K562 (cell line): ENCODE data around the gene RYR1. TPM values are rescaled to one million over a fixed set of nuclear protein-coding genes. Genes with fewer than 3 reads are reported as not detected.
A peak's percentile ranks its signal among the peaks of the same experiment; 100 is the strongest.

Experiments
- ATAC-seq: fragments of 200-7000 bp; cut with Tn5 transposase; 3 replicates; pipeline ENCODE4 v1.9.1; 2020; ENCODE audit warnings: moderate library complexity
- BruUV-seq: library from RNA; stranded (reverse); fragments of 400-500 nt; replicated peaks from 2 replicates; lab custom pipeline; 2021; lab: Mats Ljungman, UMichigan
- CTCF ChIA-PET: fragments of 300-600 bp; formaldehyde crosslinking; extraction: SDS; loops from one replicate; lab custom pipeline; 2021; ENCODE audit warnings: low intra/inter-chr PET ratio; lab: Yijun Ruan, JAX
- POLR2A ChIA-PET: fragments of 300-600, 350-650 bp; sonication (Branson Sonifier 250); formaldehyde crosslinking; extraction: SDS; loops from one replicate; lab custom pipeline; 2021; ENCODE audit warnings: antibody characterized with exemption, inconsistent platforms; lab: Yijun Ruan, JAX
- DNase-seq, 4 experiments: peaks; one replicate each; pipeline versions ENCODE4 v3.0.0 to v3.0.0-alpha.2; 2011 to 2018; ENCODE audit warnings: low spot score in 3 of 4, mixed read lengths in 3 of 4; ENCODE audit errors: extremely low read depth in 1 of 4
- FAIRE-seq: peaks from 2 replicates; lab custom pipeline; 2011; peaks lifted over from hg19 to GRCh38; lab: Jason Lieb, UNC
- H2AFZ ChIP-seq: 2 replicates; pipeline ENCODE4 v1.6.0; 2011; ENCODE audit warnings: low read depth, low read length, control low read depth, inconsistent platforms
- H3K27ac ChIP-seq: fragments of 200-600 bp; 3 replicates; pipeline ENCODE4 v1.8.0; 2011; ENCODE audit warnings: low read depth, mild to moderate bottlenecking, control low read depth, inconsistent platforms, low read length, moderate library complexity, mixed read lengths; ENCODE audit errors: extremely low read depth
- H3K27me3 ChIP-seq, 2 experiments: fragments of 300-600 bp in 1 of 2; 2 replicates in 1 of 2; 3 replicates in 1 of 2; pipeline versions ENCODE4 v1.6.0 to v1.8.0; 2011; ENCODE audit warnings: inconsistent platforms in 2 of 2, low read length in 2 of 2, mild to moderate bottlenecking in 1 of 2, mixed read lengths in 1 of 2, moderate library complexity in 1 of 2; ENCODE audit not compliant: control insufficient read depth in 2 of 2, insufficient read depth in 2 of 2
- H3K36me3 ChIP-seq: fragments of 300-600 bp; 3 replicates; pipeline ENCODE4 v1.8.0; 2011; ENCODE audit warnings: mild to moderate bottlenecking, low read length, inconsistent platforms; ENCODE audit not compliant: control insufficient read depth, insufficient read depth
- H3K4me1 ChIP-seq, 2 experiments: fragments of 200-600 bp in 1 of 2; replicated peaks in 1 of 2; 2 replicates in 1 of 2; 3 replicates in 1 of 2; pipeline versions ENCODE4 v1.5.1 to v1.8.0; 2011; ENCODE audit warnings: inconsistent platforms in 2 of 2, low read length in 2 of 2, mild to moderate bottlenecking in 1 of 2, mixed read lengths in 1 of 2, moderate library complexity in 1 of 2; ENCODE audit not compliant: control insufficient read depth in 2 of 2, insufficient read depth in 2 of 2
- H3K4me2 ChIP-seq: 2 replicates; pipeline ENCODE4 v1.6.1; 2011; ENCODE audit warnings: low read length, control low read depth, inconsistent platforms, mixed read lengths; ENCODE audit not compliant: insufficient read depth
- H3K4me3 ChIP-seq: fragments of 200-600 bp; sonication (generic), shearing (Covaris generic); 2 replicates; pipeline ENCODE4 v1.5.1; 2016; ENCODE audit warnings: control low read depth, inconsistent platforms
- H3K79me2 ChIP-seq: fragments of 200-600 bp; 3 replicates; pipeline ENCODE4 v1.8.0; 2011; ENCODE audit warnings: low read length, inconsistent platforms; ENCODE audit not compliant: control insufficient read depth, insufficient read depth
- H3K9ac ChIP-seq, 2 experiments: 2 replicates each; pipeline versions ENCODE4 v1.6.0 to v1.6.1; 2011; ENCODE audit warnings: low read depth in 2 of 2, low read length in 2 of 2, control low read depth in 1 of 2, inconsistent platforms in 1 of 2, mild to moderate bottlenecking in 1 of 2, mixed read lengths in 1 of 2; ENCODE audit not compliant: insufficient read depth in 1 of 2
- H3K9me1 ChIP-seq: one replicate; pipeline ENCODE4 v1.6.0; 2011; ENCODE audit warnings: inconsistent platforms, mild to moderate bottlenecking, low read length, moderate library complexity; ENCODE audit not compliant: control insufficient read depth, insufficient read depth
- H3K9me3 ChIP-seq: replicated peaks from 2 replicates; pipeline ENCODE4 v1.5.1; 2011; ENCODE audit warnings: low read depth, low read length, inconsistent platforms; ENCODE audit not compliant: control insufficient read depth, insufficient read depth
- H4K20me1 ChIP-seq: replicated peaks from 2 replicates; pipeline ENCODE4 v1.6.1; 2011; ENCODE audit warnings: low read length, inconsistent platforms, mixed read lengths; ENCODE audit not compliant: control insufficient read depth, insufficient read depth
- CBFB ChIP-seq: sonication (generic); formaldehyde crosslinking; IDR thresholded peaks from 2 replicates; pipeline ENCODE4 v1.4.0; 2020; ENCODE audit warnings: mild to moderate bottlenecking, missing genetic modification reagents
- DNMT1 ChIP-seq: fragments of 450-650 bp; IDR thresholded peaks from 2 replicates; pipeline ENCODE4 v1.6.1; 2016; ENCODE audit warnings: antibody characterized with exemption, mild to moderate bottlenecking
- GTF2E2 ChIP-seq: fragments of 200-800 bp; sonication (Bioruptor generic); IDR thresholded peaks from 2 replicates; pipeline ENCODE4 v1.6.1; 2016; ENCODE audit warnings: missing genetic modification characterization, missing compliant biosample characterization
- HOXB6 ChIP-seq: fragments of 250-450 bp; sonication (Bioruptor Pico); IDR thresholded peaks from 2 replicates; pipeline ENCODE4 v1.5.1; 2022; ENCODE audit warnings: mild to moderate bottlenecking, borderline replicate concordance
- LARP7 ChIP-seq: fragments of 450-650 bp; IDR thresholded peaks from 2 replicates; pipeline ENCODE4 v1.6.1; 2016
- NFIX ChIP-seq: fragments of 250-450 bp; sonication (Bioruptor Pico); IDR thresholded peaks from 2 replicates; pipeline ENCODE4 v1.4.0; 2020; ENCODE audit warnings: low read depth, mild to moderate bottlenecking, moderate library complexity
- NR3C1 ChIP-seq: sonication (generic); formaldehyde crosslinking; IDR thresholded peaks from 2 replicates; pipeline ENCODE4 v1.8.1; 2022; ENCODE audit warnings: missing genetic modification reagents
- POLR2H ChIP-seq: IDR thresholded peaks from 2 replicates; pipeline ENCODE4 v1.6.1; 2016; ENCODE audit warnings: missing genetic modification characterization, low read depth, mild to moderate bottlenecking, control low read depth, missing compliant biosample characterization, moderate library complexity
- PURB ChIP-seq: sonication (generic); formaldehyde crosslinking; IDR thresholded peaks from 2 replicates; pipeline ENCODE4 v1.9.0; 2021; ENCODE audit warnings: low read depth, mild to moderate bottlenecking, missing genetic modification reagents
- SIN3A ChIP-seq, 2 experiments: fragments of 150-350 bp in 1 of 2; IDR thresholded peaks; 2 replicates each; pipeline ENCODE4 v1.6.1; 2011 to 2016; ENCODE audit warnings: borderline replicate concordance in 2 of 2, low read depth in 2 of 2, low read length in 2 of 2, mild to moderate bottlenecking in 2 of 2, moderate library complexity in 2 of 2; ENCODE audit not compliant: control insufficient read depth in 1 of 2
- TRIM28 ChIP-seq: fragments of 450-650 bp; IDR thresholded peaks from 2 replicates; pipeline ENCODE4 v1.6.1; 2017
- ZNF174 ChIP-seq: fragments of 250-450 bp; sonication (Bioruptor Pico); IDR thresholded peaks from 2 replicates; pipeline ENCODE4 v1.4.0; 2020; ENCODE audit warnings: mild to moderate bottlenecking
- ZNF23 ChIP-seq: fragments of 250-450 bp; sonication (Bioruptor Pico); IDR thresholded peaks from 2 replicates; pipeline ENCODE4 v1.4.0; 2020; ENCODE audit warnings: mild to moderate bottlenecking
- ZNF511 ChIP-seq: sonication (generic); formaldehyde crosslinking; IDR thresholded peaks from 2 replicates; pipeline ENCODE4 v1.8.0; 2022; ENCODE audit warnings: mild to moderate bottlenecking, missing genetic modification reagents
- WGBS: fragments of 100-300 bp; shearing (Covaris generic); methylation state at CpG from one replicate; pipeline ENCODE4 v1.1.6; 2016; ENCODE audit warnings: low coverage, mixed read lengths; ENCODE audit not compliant: insufficient coverage; ENCODE audit errors: missing lambda C conversion rate; 5-methylcytosine and 5-hydroxymethylcytosine counted together
- in situ Hi-C: fragments of 300-500 bp; cut with MboI; formaldehyde crosslinking; loops from 4 replicates; pipeline ENCODE4 v1.15.0; 2018; ENCODE audit warnings: inconsistent platforms, mixed read lengths
- intact Hi-C: fragments of 100-400 bp; cut with micrococcal nuclease; formaldehyde crosslinking; loops from 2 replicates; pipeline ENCODE4 v1.14.2; 2022
- polyA plus RNA-seq, 8 experiments: library from polyadenylated mRNA; depleted of rRNA in 4 of 8; stranded (reverse) in 5 of 8; unstranded in 3 of 8; fragments of >200 nt; fragmentation: Nextera tagmentation in 2 of 8; fragmentation: Illumina TruSeq in 1 of 8; extraction: Ambion mirVana in 2 of 8; extraction: Trizol in 1 of 8; gene quantifications; 2 replicates each; pipeline versions ENCODE4 v1.2.1 to v1.2.3, GENCODE V29; 2011 to 2014; ENCODE audit warnings: inconsistent platforms in 1 of 8, missing spikeins in 1 of 8
- total RNA-seq, 7 experiments: library from RNA; depleted of rRNA in 6 of 7; stranded (reverse); fragments of >200 nt in 6 of 7; fragmentation: Illumina TruSeq in 2 of 7; extraction: Trizol in 2 of 7; gene quantifications; 2 replicates each; pipeline versions ENCODE4 v1.2.1 to v1.2.3, GENCODE V29; 2011 to 2021; ENCODE audit warnings: low replicate concordance in 1 of 7
- TF ChIP-seq, protein P1 (sequence below): fragments of 450-650 bp; IDR thresholded peaks from 2 replicates; pipeline ENCODE4 v1.6.1; 2017; ENCODE audit warnings: antibody characterized with exemption
- TF ChIP-seq, protein P2 (sequence below): fragments of 250-450 bp; sonication (Bioruptor Pico); IDR thresholded peaks from 2 replicates; pipeline ENCODE4 v1.8.0; 2022; ENCODE audit warnings: inconsistent platforms
- TF ChIP-seq, protein P3 (sequence below), 3 experiments: IDR thresholded peaks in 2 of 3; conservative IDR thresholded peaks in 1 of 3; 2 replicates each; pipeline ENCODE4 v1.5.1; 2011 to 2012; ENCODE audit warnings: low read length in 3 of 3, mild to moderate bottlenecking in 3 of 3, control low read depth in 2 of 3, improper control_type of control experiment in 1 of 3, inconsistent platforms in 1 of 3, low read depth in 1 of 3, mixed read lengths in 1 of 3, moderate library complexity in 1 of 3; ENCODE audit not compliant: insufficient read depth in 2 of 3

The RYR1 gene
- total and polyA plus RNA-seq, 9 of the 15 experiments (the other 6 are each of a cell fraction or from before 2014, with no cell fraction given) = 0.11 to 7.4 (median 3.7) TPM

GRCh38 chr19:38434549-38435051, 1.1 kb downstream of the RYR1 start:
- Histone ChIP-seq H3K4me1 (peaks cover 21 to 24% of the 10 kb centered on the region in 2 experiments), H3K9ac (peak overlapping the region; percentile 49 to 87), H3K36me3 (no peaks in the 10 kb centered on the region), H3K9me1 (no peaks in the 10 kb centered on the region), H2AFZ (peak overlapping the region; percentile 73), H4K20me1 (no peaks in the 10 kb centered on the region), H3K9me3 (no peaks in the 10 kb centered on the region), H3K79me2 (0 out of 3 replicates have a peak, but pooled peaks cover 6% of the 10 kb centered on the region), H3K27ac (peak overlapping the region; percentile 61), H3K27me3 (no peaks in the 10 kb centered on the region), H3K4me3 (peak overlapping the region; percentile 31), H3K4me2 (peak overlapping the region; percentile 71)
- peak; percentile 69 to 81 (median 72) for DNase-seq
- ChIA-PET CTCF (no interaction called here), POLR2A (interaction anchor here (0.5 to 1.3 kb wide), 4 partner anchors 19 to 1413 kb away, joined by 3 to 7 read pairs (median 6); partner anchors contain the start of gene GGN)
- WGBS = 4% methylated on average over 9 of the region's 13 CpGs
- in situ Hi-C loops = no loop called here
- intact Hi-C loops = no loop called here
- peak; percentile 73 for ATAC-seq
- no peak for FAIRE-seq
- no TSS peak for BruUV-seq
- TF ChIP-seq GTF2E2 (tag) = no peak
- no peak for TF ChIP-seq NFIX (CRISPR knock-in tag)
- no peak for TF ChIP-seq HOXB6 (CRISPR knock-in tag)
- TF ChIP-seq LARP7 = no peak
- TF ChIP-seq, protein P1, sequence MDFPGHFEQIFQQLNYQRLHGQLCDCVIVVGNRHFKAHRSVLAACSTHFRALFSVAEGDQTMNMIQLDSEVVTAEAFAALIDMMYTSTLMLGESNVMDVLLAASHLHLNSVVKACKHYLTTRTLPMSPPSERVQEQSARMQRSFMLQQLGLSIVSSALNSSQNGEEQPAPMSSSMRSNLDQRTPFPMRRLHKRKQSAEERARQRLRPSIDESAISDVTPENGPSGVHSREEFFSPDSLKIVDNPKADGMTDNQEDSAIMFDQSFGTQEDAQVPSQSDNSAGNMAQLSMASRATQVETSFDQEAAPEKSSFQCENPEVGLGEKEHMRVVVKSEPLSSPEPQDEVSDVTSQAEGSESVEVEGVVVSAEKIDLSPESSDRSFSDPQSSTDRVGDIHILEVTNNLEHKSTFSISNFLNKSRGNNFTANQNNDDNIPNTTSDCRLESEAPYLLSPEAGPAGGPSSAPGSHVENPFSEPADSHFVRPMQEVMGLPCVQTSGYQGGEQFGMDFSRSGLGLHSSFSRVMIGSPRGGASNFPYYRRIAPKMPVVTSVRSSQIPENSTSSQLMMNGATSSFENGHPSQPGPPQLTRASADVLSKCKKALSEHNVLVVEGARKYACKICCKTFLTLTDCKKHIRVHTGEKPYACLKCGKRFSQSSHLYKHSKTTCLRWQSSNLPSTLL = no peak
- TF ChIP-seq, protein P2, sequence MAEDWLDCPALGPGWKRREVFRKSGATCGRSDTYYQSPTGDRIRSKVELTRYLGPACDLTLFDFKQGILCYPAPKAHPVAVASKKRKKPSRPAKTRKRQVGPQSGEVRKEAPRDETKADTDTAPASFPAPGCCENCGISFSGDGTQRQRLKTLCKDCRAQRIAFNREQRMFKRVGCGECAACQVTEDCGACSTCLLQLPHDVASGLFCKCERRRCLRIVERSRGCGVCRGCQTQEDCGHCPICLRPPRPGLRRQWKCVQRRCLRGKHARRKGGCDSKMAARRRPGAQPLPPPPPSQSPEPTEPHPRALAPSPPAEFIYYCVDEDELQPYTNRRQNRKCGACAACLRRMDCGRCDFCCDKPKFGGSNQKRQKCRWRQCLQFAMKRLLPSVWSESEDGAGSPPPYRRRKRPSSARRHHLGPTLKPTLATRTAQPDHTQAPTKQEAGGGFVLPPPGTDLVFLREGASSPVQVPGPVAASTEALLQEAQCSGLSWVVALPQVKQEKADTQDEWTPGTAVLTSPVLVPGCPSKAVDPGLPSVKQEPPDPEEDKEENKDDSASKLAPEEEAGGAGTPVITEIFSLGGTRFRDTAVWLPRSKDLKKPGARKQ = no peak
- no peak for TF ChIP-seq DNMT1
- TF ChIP-seq TRIM28 = no peak
- TF ChIP-seq SIN3A (IDR thresholded peaks at IDR 0.05; ENCODE audit: borderline replicate concordance in 2 of 2, control insufficient read depth in 1 of 2, low read depth in 2 of 2, low read length in 2 of 2) = no peak
- no peak for TF ChIP-seq ZNF23 (CRISPR knock-in tag)
- TF ChIP-seq POLR2H = no peak
- TF ChIP-seq, protein P3, sequence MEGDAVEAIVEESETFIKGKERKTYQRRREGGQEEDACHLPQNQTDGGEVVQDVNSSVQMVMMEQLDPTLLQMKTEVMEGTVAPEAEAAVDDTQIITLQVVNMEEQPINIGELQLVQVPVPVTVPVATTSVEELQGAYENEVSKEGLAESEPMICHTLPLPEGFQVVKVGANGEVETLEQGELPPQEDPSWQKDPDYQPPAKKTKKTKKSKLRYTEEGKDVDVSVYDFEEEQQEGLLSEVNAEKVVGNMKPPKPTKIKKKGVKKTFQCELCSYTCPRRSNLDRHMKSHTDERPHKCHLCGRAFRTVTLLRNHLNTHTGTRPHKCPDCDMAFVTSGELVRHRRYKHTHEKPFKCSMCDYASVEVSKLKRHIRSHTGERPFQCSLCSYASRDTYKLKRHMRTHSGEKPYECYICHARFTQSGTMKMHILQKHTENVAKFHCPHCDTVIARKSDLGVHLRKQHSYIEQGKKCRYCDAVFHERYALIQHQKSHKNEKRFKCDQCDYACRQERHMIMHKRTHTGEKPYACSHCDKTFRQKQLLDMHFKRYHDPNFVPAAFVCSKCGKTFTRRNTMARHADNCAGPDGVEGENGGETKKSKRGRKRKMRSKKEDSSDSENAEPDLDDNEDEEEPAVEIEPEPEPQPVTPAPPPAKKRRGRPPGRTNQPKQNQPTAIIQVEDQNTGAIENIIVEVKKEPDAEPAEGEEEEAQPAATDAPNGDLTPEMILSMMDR (IDR thresholded peaks at IDR 0.05 in 2 of 3, conservative IDR thresholded peaks at IDR 0.05 in 1 of 3; ENCODE audit: insufficient read depth in 2 of 3, low read depth in 1 of 3, low read length in 3 of 3) = no peak
- no peak for TF ChIP-seq ZNF511
- TF ChIP-seq NR3C1 (CRISPR knock-in tag) = no peak
- no peak for TF ChIP-seq ZNF174 (CRISPR knock-in tag)
- no peak for TF ChIP-seq PURB (CRISPR knock-in tag)
- TF ChIP-seq CBFB (CRISPR knock-in tag) = no peak
